Activated naive CD8-positive, alpha-beta T cell treated with anti-CD3 and anti-CD28 coated beads, Interleukin-2, amount 50 U/mL, for 24 hours (primary cell): Measurements from ENCODE around the gene CD82.
A peak's percentile ranks its signal among the peaks of the same experiment; 100 is the strongest.
"Not testable (repeated sequence)": the region's sequence is repeated elsewhere in the genome, so short reads cannot be mapped to it uniquely, and the experiment has no call there.

ENCODE experiments used
- ATAC-seq: fragments of 150-1000 bp; cut with Tn5 transposase; one replicate; pipeline ENCODE4 v1.10.0; 2021
- DNase-seq: peaks from one replicate; pipeline ENCODE4 v3.0.0; 2021
- H3K27ac Mint-ChIP-seq: one replicate; pipeline ENCODE4 v1.8.0; 2021; ENCODE audit warnings: mild to moderate bottlenecking, mixed read lengths
- H3K27me3 Mint-ChIP-seq: one replicate; pipeline ENCODE4 v1.8.0; 2021; ENCODE audit warnings: mixed read lengths
- H3K36me3 Mint-ChIP-seq: one replicate; pipeline ENCODE4 v1.8.0; 2021; ENCODE audit warnings: low read depth, mixed read lengths
- H3K4me1 Mint-ChIP-seq: one replicate; pipeline ENCODE4 v1.8.0; 2021; ENCODE audit warnings: mixed read lengths
- H3K4me3 Mint-ChIP-seq: one replicate; pipeline ENCODE4 v1.8.0; 2021; ENCODE audit warnings: mild to moderate bottlenecking, moderate library complexity, mixed read lengths
- H3K9me3 Mint-ChIP-seq: one replicate; pipeline ENCODE4 v1.8.0; 2021; ENCODE audit warnings: mixed read lengths

Gene CD82

DNA sequence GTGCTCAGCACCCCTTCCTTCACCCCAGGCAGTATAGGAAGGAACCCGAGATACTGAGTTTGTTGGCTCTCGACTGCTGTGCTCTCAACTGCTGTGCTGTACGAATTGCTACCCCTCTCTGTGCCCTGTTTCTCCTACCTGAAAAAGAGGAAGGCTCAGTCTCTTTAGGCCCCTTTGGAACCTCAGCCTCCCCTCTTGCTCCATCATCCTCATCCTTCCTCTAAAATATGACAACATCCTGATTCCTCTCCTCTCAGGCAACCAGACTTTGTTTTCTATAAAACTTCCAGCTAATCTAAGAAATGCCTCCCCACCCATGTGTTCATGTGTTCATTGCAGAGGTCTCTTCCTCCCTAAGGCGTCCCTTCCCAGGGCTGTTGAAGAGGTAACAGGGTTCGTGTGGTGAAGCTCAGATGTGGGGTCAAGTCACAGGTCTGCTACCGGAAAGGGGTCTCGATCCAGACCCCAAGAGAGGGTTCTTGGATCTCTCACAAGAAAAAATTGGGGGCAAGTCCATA, 35.5 kb upstream of the CD82 start:
- no peak overlapping the region for H3K4me3 Mint-ChIP-seq
- no peak for ATAC-seq
- no peaks in the 10 kb centered on the region for H3K9me3 Mint-ChIP-seq
- H3K27me3 Mint-ChIP-seq: peaks cover 9% of the 10 kb centered on the region
- no peaks in the 10 kb centered on the region for H3K36me3 Mint-ChIP-seq
- peaks cover 38% of the 10 kb centered on the region for H3K4me1 Mint-ChIP-seq
- no peak for DNase-seq
- H3K27ac Mint-ChIP-seq: peak overlapping the region; percentile 50

DNA sequence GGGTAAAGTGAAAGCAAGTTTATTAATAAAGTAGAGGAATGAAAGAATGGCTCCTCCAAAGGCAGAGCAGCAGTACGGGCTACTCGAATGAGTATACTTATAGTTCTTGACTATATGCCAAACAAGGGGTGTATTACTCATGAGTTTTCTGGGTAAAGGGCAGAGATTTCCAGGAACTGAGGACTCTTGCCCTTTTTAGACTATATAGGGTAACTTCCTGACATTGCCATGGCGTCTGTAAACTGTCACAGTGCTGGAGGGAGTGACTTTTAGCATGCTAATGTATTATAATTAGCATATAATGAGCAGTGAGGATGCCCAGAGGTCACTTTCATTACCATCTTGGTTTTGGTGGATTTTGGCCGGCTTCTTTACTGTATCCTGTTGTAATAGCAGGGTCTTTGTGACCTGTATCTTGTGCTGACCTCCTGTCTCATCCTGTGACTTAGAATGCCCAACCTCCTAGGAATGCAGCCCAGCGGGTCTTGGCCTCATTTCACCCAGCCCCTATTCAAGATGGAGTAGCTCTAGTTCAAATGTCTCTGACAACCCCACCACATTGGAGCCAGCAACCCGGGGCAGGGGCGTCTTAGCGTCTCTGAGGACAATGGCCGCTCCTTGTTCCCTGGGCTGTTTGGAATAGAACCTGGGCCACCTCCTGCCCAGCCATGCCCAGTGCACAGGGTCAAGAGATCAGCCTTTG, 34.9 kb upstream of the CD82 start:
- Mint-ChIP-seq H3K4me1 (peaks cover 35% of the 10 kb centered on the region), H3K36me3 (no peaks in the 10 kb centered on the region), H3K27me3 (peaks cover 7% of the 10 kb centered on the region), H3K9me3 (no peaks in the 10 kb centered on the region), H3K27ac (peak overlapping the region; percentile 75), H3K4me3 (no peak overlapping the region)
- ATAC-seq (peak; percentile 98), DNase-seq (peak; percentile 20)

DNA sequence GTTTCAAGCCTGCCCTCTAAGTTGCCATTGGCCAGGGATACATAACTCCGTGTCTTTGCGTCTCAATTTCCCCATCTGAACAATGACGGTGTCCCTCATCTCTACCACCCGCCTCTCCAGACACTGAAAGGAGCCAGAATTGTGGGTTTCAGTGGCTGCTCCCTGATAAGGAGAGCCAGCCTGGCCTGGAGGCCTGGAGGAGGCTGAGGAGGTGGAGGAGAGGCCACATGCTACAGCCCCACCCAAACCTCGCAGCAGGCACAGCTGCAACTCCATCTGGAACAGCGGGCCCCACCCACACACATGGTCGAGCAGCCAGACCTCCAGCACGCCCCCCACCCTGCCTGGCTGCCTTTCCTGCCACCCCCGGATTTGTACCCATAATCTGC, 34.4 kb upstream of the CD82 start:
- H3K9me3 Mint-ChIP-seq: no peaks in the 10 kb centered on the region
- DNase-seq: no peak
- peak overlapping the region; percentile 75 for H3K27ac Mint-ChIP-seq
- peaks cover 35% of the 10 kb centered on the region for H3K4me1 Mint-ChIP-seq
- ATAC-seq: no peak
- no peak overlapping the region for H3K4me3 Mint-ChIP-seq
- peaks cover 6% of the 10 kb centered on the region for H3K27me3 Mint-ChIP-seq
- no peaks in the 10 kb centered on the region for H3K36me3 Mint-ChIP-seq

DNA sequence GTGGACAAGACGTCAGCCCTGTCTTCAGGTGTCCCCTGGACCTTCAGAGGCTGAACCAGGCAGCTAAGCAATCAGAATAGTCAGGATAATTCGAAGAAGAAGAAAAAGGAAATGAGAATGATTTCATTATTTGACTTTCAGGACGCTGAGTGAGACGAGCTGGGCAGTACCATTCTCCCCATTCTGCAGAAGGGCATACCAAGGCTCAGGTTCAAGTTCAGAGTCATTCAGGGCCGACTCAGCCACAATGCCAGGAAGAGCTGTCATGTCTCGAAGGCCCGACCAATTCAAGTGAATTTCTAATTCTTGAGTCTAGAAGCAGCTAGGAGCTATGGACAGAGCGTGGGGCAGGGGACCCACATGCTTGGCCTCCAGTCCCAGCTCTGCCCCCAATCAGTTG, 33.8 kb upstream of the CD82 start:
- H3K9me3 Mint-ChIP-seq: no peaks in the 10 kb centered on the region
- H3K36me3 Mint-ChIP-seq: no peaks in the 10 kb centered on the region
- H3K4me3 Mint-ChIP-seq: no peak overlapping the region
- peaks cover 35% of the 10 kb centered on the region for H3K4me1 Mint-ChIP-seq
- peak overlapping the region; percentile 13 for H3K27ac Mint-ChIP-seq
- ATAC-seq: no peak
- DNase-seq: no peak
- peaks cover 8% of the 10 kb centered on the region for H3K27me3 Mint-ChIP-seq

DNA sequence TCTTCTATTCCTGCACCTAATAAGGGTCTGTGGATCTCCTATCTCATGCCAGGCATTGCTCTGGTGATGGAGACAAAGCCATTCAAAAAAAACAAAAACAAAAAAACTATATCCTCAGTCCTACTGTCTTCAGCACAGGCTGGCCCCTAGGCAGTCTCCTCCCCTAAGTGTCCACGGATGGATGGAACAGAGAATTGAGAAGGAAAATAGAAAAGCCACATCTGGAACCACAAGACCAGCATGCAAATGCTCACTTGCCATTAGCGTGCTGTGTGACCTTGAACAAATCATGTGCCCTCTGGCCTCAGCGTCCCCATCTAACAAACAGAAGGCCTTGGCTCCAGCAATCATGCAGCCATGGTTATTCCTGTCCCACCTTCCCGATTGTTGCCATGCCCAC, 32.7 kb upstream of the CD82 start:
- Mint-ChIP-seq H3K36me3 (no peaks in the 10 kb centered on the region), H3K27ac (no peak overlapping the region), H3K9me3 (no peaks in the 10 kb centered on the region), H3K4me3 (no peak overlapping the region), H3K4me1 (peaks cover 29% of the 10 kb centered on the region), H3K27me3 (peaks cover 8% of the 10 kb centered on the region)
- DNase-seq: no peak
- ATAC-seq: no peak

DNA sequence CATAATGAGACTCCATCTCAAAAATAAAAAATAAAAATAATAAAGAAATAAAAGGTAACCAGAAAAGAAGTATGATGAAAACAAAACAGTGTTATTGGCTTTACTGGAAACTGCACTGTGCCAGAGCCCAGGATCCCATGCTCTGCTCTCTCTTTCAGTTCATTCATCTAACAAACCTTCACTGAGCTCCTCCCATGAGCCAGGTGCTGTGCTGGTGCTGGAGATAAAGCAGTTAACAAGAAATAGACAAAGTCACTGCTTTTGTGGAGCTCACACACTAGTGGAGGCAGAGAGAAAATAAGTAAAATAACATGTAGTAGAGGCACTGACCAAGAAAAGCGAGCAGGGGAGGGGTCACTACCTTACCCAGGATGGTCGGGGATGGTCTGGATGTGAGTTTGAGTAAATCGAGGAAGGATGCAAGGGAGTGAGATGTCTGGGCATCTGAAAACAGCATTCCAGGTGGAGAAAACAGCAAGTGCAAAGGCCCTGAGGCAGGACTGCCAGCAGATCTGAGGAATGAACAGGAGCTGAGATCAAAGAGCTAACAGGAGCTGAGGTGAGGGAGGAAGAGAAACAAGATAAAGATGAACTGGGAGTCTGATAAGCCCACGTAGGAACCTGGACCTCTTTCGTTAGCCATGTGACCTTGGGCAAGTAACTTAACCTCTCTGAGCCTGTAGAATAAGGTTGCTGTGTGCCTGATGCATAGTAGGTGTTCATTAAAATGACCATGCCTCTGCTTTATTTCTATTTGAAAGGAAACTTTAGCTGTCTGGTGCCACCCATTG, 31.3 kb upstream of the CD82 start:
- Mint-ChIP-seq H3K27ac (no peak overlapping the region), H3K4me3 (no peak overlapping the region), H3K36me3 (no peaks in the 10 kb centered on the region)

DNA sequence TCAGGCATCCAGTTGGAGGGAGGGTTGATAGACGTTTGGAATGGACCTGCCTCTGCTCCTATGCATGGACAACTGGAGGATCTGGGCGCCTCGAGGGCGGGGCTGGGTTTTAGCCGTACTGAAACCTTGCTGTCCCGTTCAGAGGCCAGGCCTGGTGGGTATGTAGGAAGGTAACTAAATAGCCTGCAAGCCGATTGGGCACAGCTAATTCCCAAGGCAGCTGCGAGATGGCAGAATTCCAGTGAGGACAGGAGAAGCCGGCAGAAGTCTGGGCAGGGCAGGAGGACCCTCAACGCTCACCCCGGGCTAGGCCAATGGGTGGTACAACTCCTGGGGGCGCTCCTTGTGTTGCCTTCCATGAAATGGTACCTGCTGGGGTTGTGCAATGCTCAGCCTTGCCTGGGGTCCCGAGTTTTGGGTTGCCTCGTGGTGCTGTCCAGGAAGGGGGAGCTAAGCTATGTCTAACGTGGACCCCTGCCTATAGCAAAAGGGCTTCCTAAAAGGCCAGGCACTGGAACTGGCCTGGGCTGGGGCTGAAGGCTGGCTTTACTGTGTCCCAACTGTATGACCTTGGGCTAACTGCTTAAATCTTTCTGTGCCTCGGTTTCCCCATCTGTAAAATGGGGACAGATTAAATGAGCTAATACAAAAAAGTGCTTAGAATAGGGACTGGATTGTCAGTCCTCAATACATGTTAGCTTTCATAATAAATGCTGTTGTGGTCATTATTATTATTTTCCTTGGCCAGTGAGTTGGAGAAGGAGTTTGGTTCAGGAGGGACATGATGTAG, 30.1 kb upstream of the CD82 start:
- DNase-seq (no peak), ATAC-seq (no peak)
- H3K36me3 Mint-ChIP-seq: no peaks in the 10 kb centered on the region
- H3K27ac Mint-ChIP-seq: no peak overlapping the region
- peaks cover 16% of the 10 kb centered on the region for H3K4me1 Mint-ChIP-seq
- no peak overlapping the region for H3K4me3 Mint-ChIP-seq
- no peaks in the 10 kb centered on the region for H3K9me3 Mint-ChIP-seq
- peaks cover 8% of the 10 kb centered on the region for H3K27me3 Mint-ChIP-seq

More for the DNA sequence above, 31.3 kb upstream of the CD82 start:
- Mint-ChIP-seq H3K27me3 (peaks cover 8% of the 10 kb centered on the region), H3K9me3 (no peaks in the 10 kb centered on the region), H3K4me1 (peaks cover 26% of the 10 kb centered on the region)
- DNase-seq (no peak), ATAC-seq (no peak)

DNA sequence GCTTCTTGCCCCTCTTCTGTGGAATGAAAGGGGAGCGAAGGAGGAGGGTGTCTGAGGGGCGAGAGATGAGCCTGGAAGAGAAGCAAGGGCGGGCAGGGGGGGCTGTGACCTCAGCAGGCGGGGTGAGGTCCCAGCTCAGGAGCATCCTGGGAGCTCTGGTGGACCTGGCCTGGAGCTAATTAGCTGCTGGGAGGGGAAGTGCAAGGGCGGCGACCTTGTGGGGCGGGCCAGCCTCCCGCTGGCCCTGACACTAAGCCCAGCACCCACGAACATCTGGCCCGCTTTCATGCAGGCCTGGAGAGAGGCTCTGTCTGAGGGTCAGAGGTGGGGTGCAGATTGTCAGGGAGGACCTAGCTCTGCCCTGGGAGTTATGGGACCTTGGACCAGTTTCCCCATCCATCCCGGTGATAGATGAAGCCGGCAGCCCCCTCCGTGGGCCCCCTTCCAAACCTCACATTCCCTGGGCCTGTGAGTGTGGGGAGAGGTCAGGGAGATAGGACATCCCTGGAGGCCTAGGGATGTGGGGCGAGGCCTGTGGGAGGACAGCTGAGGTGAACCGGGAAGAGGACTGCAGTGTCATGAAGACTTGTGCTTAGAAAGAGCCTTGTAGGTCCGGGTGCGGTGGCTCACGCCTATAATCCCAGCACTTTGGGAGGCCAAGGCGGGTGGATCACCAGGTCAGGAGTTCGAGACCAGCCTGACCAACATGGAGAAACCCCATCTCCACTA, 28.5 kb upstream of the CD82 start:
- H3K27ac Mint-ChIP-seq: no peak overlapping the region
- H3K4me1 Mint-ChIP-seq: peaks cover 3% of the 10 kb centered on the region
- H3K36me3 Mint-ChIP-seq: no peaks in the 10 kb centered on the region
- peaks cover 8% of the 10 kb centered on the region for H3K27me3 Mint-ChIP-seq
- no peak for ATAC-seq
- H3K4me3 Mint-ChIP-seq: no peak overlapping the region
- H3K9me3 Mint-ChIP-seq: no peaks in the 10 kb centered on the region
- no peak for DNase-seq

DNA sequence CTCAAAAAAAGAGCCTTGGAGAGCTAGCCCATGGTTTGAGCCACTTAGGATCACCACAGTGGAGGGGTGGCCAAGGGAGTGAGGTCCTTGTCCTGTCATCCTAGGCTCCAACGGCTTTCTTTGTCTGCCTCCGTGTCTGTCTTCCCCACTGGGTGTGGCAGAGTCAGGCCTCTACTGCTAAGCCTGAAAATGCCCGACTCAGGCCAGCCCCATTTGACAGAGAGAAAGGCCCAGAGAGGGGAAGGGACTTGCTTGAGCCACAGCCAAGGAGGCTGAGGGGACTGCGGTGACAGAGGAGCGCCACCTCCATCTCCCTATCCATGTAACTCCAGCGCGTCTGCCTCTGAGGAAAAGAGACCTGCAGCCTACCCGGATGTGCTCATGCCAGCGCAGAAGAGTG, 27.8 kb upstream of the CD82 start:
- no peaks in the 10 kb centered on the region for H3K9me3 Mint-ChIP-seq
- H3K36me3 Mint-ChIP-seq: no peaks in the 10 kb centered on the region
- DNase-seq (no peak), ATAC-seq (no peak)
- peaks cover 8% of the 10 kb centered on the region for H3K27me3 Mint-ChIP-seq
- no peak overlapping the region for H3K4me3 Mint-ChIP-seq
- H3K27ac Mint-ChIP-seq: no peak overlapping the region
- H3K4me1 Mint-ChIP-seq: peaks cover 2% of the 10 kb centered on the region

DNA sequence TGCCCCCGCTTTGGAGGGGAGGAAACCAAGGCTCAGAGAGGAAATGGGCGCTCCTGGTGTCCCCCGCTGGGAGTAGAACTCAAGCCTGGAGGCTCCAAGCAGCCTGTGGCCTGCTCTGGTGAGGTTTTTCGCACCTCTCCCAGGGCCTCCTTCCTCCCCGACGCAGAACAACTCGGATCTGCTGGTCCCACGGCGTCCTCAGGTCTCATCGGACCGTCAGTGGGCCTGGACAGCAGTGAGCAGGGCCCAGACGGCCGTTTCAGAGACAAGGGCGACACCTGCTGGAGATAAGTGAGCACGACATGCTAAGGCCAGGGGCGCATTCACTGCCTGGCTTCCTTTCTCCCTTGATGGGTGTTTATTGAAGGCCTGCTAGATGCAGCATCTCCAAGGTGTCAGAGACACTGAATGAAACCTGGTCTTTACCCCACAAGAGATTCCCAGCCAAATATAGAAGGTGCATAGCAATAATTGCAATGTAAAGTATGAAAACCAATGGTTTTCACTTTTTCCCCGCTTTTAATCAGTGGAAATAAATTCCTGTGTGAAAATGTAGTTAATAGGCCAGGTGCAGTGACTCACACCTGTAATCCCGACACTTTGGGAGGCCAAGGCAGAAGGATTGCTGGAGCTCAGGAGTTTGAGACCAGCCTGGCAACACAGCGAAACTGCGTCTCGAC, 26.9 kb upstream of the CD82 start:
- H3K9me3 Mint-ChIP-seq: no peaks in the 10 kb centered on the region
- H3K27me3 Mint-ChIP-seq: peaks cover 8% of the 10 kb centered on the region
- H3K27ac Mint-ChIP-seq: no peak overlapping the region
- H3K36me3 Mint-ChIP-seq: no peaks in the 10 kb centered on the region
- H3K4me3 Mint-ChIP-seq: no peak overlapping the region
- H3K4me1 Mint-ChIP-seq: no peaks in the 10 kb centered on the region
- ATAC-seq (peak; percentile 90), DNase-seq (peak; percentile 79)

DNA sequence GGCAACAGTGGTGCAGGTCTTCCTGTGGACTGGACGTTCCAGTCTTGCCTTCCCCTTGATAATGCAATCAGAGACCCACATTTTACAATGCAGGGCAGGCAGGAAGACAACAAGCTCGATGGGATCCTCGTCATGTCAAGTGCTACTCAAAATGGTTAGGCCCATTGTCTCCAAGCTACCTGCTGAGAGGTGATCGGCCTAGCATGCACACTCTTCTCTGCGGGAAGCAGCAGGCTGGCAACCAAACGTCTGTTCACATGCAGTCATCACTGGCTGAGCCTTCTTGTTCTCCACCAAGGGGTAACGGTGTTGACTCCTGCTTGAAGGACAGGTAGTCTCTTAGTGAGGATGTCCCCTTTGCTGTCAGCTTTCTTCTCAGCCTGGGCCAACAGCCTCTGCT, 25.5 kb upstream of the CD82 start:
- Mint-ChIP-seq H3K36me3 (no peaks in the 10 kb centered on the region), H3K9me3 (no peaks in the 10 kb centered on the region), H3K27ac (no peak overlapping the region), H3K27me3 (peaks cover 4% of the 10 kb centered on the region), H3K4me3 (no peak overlapping the region), H3K4me1 (no peaks in the 10 kb centered on the region)
- DNase-seq (no peak), ATAC-seq (no peak)

DNA sequence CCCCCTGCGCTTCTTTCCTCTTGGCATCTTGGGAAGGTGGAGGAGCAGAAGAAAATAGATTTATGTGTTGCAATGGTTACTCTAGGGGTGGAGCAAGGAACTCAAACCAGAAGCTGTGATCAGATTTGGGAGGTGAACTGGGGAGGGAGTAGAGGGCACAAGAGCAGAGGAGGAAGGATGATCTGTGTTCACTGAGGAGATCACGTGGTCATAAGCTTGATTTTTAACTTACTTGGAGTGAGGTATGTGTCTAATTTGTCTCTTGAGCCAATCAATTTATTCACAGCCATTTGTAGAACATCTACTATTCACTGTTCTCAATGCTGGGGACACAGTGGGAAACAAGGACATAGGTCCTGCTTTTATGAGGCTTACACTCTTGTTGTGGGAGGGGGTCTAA, 24.8 kb upstream of the CD82 start:
- ATAC-seq (no peak), DNase-seq (no peak)
- Mint-ChIP-seq H3K9me3 (no peaks in the 10 kb centered on the region), H3K4me3 (no peak overlapping the region), H3K4me1 (no peaks in the 10 kb centered on the region), H3K27ac (no peak overlapping the region), H3K27me3 (peaks cover 2% of the 10 kb centered on the region), H3K36me3 (no peaks in the 10 kb centered on the region)

DNA sequence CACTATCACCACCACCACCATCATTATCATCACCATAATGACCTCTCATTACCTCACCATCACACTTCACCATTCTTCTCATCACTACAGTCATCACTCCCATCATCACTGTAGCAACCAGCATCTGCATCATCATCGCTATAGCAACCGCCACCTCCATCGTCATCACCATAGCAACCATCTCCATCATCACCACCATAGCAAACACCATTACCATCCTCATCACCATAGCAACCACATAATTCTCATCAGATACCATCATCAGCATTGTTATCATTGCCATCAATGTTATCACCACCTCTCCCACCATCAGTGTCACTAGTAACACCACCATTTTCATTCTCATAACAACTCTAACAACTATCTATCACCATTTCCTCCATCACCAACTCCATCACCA, 23.1 kb upstream of the CD82 start:
- no peaks in the 10 kb centered on the region for H3K4me1 Mint-ChIP-seq
- DNase-seq (no peak), ATAC-seq (no peak)
- H3K27me3 Mint-ChIP-seq: no peaks in the 10 kb centered on the region
- H3K36me3 Mint-ChIP-seq: no peaks in the 10 kb centered on the region
- H3K27ac Mint-ChIP-seq: no peak overlapping the region
- no peaks in the 10 kb centered on the region for H3K9me3 Mint-ChIP-seq
- H3K4me3 Mint-ChIP-seq: no peak overlapping the region

DNA sequence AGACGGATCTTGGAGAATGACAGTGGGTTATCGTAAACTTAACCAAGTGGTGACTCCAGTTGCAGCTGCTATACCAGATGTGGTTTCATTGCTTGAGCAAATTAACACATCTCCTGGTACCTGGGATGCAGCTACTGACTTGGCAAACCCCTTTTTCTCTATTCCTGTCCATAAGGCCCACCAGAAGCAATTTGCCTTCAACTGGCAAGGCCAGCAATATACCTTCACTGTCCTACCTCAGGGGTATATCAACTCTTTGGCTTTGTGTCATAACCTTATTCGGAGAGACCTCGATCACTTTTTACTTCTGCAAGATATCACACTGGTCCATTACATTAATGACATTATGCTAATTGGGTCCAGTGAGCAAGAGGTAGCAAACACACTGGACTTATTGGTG, 18.5 kb upstream of the CD82 start:
- H3K4me3 Mint-ChIP-seq, DNase-seq, ATAC-seq, H3K4me1 Mint-ChIP-seq, H3K27me3 Mint-ChIP-seq, H3K36me3 Mint-ChIP-seq, H3K27ac Mint-ChIP-seq, H3K9me3 Mint-ChIP-seq: not testable (repeated sequence)
